Mammary epithelial cell (primary cell): ENCODE data around the gene ELMO1.

Experiments
- CTCF ChIP-seq, 2 donors: IDR thresholded peaks in 1 of 2; conservative IDR thresholded peaks in 1 of 2; 2 replicates each; pipeline ENCODE4 v1.5.1; 2011 to 2012; ENCODE audit warnings: inconsistent platforms in 2 of 2, low read length in 2 of 2, mild to moderate bottlenecking in 2 of 2, control low read depth in 1 of 2, low read depth in 1 of 2; ENCODE audit not compliant: insufficient read depth in 1 of 2; ENCODE audit errors: extremely low read depth in 1 of 2
- EZH2 ChIP-seq: IDR thresholded peaks from 2 replicates; pipeline ENCODE4 v1.6.1; 2012; ENCODE audit warnings: low read length, inconsistent platforms, borderline replicate concordance

- no peak for TF ChIP-seq CTCF (conservative IDR thresholded peaks at IDR 0.05 in 1 of 2, IDR thresholded peaks at IDR 0.05 in 1 of 2; ENCODE audit: extremely low read depth in 1 of 2, insufficient read depth in 1 of 2, low read depth in 1 of 2, low read length in 2 of 2)
- TF ChIP-seq EZH2 = no peak
Observed at GRCh38 chr7:37160656-37161055, 288.0 kb downstream of the ELMO1 start.
